Lower leg skin (tissue), 4 donors: Measurements from ENCODE around the gene DCD. TPM values are rescaled to one million over a fixed set of nuclear protein-coding genes. Genes with fewer than 3 reads are reported as not detected.
"Not testable (repeated sequence)": the region's sequence is repeated elsewhere in the genome, so short reads cannot be mapped to it uniquely, and the experiment has no call there.

Experiments
- DNase-seq, 2 donors: peaks; one replicate each; pipeline ENCODE4 v3.0.0-alpha.2; 2019; ENCODE audit warnings: low spot score in 2 of 2
- H3K4me3 ChIP-seq: fragments of 200-600 bp; sonication (generic); 2 replicates; pipeline ENCODE4 v1.5.1; 2017; ENCODE audit warnings: mild to moderate bottlenecking, low read depth; ENCODE audit not compliant: poor library complexity, severe bottlenecking
- POLR2A ChIP-seq, 2 donors: fragments of 450-650 bp; IDR thresholded peaks; one replicate each; pipeline ENCODE4 v1.6.1; 2016 to 2017; ENCODE audit warnings: antibody characterized with exemption in 2 of 2, mild to moderate bottlenecking in 1 of 2, moderate library complexity in 1 of 2
- WGBS, 2 donors: methylation state at CpG; one replicate each; pipeline ENCODE4 v1.1.5; 2018; 5-methylcytosine and 5-hydroxymethylcytosine counted together
- intact Hi-C: fragments of 100-400 bp; cut with DNase I; formaldehyde crosslinking; loops from one replicate; pipeline ENCODE4 v1.15.0; 2023; ENCODE audit warnings: low total_unique reads
- total RNA-seq, 4 donors: library from RNA; depleted of rRNA; stranded (reverse); fragments of >200 nt; gene quantifications; one replicate each; pipeline ENCODE4 v1.1.0, GENCODE V29; 2016
- TF ChIP-seq, protein P1 (sequence below), 3 donors: fragments of 450-650 bp; IDR thresholded peaks; one replicate each; pipeline ENCODE4 v1.5.1; 2016; ENCODE audit warnings: antibody characterized with exemption in 3 of 3, mild to moderate bottlenecking in 3 of 3, moderate library complexity in 2 of 3

Gene DCD
- total RNA-seq, 4 donors from 2014 or later = 449 to 9,764 (median 1,589) TPM

DNA sequence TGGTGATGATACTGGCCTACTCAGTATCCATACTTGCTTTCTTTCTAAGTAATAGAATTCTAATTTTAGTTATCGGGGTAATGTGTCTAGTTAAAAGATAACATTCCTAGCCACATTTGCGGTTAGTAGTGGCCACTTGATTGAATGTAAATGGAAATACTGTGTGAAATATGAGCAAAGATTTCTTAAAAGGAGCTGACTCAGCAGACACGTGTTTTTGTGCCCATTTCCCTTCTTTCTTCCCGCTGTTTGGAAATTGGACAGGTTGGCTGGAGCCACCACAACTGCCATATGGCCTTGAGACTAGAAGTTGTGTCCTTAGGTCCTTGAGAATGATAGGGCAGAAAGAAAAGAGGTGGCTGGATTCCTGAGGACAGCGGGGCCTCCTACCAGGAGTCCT lies 19.8 kb upstream of the DCD start:
- TF ChIP-seq, protein P1, sequence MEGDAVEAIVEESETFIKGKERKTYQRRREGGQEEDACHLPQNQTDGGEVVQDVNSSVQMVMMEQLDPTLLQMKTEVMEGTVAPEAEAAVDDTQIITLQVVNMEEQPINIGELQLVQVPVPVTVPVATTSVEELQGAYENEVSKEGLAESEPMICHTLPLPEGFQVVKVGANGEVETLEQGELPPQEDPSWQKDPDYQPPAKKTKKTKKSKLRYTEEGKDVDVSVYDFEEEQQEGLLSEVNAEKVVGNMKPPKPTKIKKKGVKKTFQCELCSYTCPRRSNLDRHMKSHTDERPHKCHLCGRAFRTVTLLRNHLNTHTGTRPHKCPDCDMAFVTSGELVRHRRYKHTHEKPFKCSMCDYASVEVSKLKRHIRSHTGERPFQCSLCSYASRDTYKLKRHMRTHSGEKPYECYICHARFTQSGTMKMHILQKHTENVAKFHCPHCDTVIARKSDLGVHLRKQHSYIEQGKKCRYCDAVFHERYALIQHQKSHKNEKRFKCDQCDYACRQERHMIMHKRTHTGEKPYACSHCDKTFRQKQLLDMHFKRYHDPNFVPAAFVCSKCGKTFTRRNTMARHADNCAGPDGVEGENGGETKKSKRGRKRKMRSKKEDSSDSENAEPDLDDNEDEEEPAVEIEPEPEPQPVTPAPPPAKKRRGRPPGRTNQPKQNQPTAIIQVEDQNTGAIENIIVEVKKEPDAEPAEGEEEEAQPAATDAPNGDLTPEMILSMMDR (IDR thresholded peaks at IDR 0.05) = no peak
- TF ChIP-seq POLR2A (IDR thresholded peaks at IDR 0.05) = no peak
- H3K4me3 ChIP-seq = no peak overlapping the region
- 88 to 89% methylated on average over 5 of the region's 5 CpGs for WGBS, 2 donors
- DNase-seq = no peak
- intact Hi-C loops = no loop called here

DNA sequence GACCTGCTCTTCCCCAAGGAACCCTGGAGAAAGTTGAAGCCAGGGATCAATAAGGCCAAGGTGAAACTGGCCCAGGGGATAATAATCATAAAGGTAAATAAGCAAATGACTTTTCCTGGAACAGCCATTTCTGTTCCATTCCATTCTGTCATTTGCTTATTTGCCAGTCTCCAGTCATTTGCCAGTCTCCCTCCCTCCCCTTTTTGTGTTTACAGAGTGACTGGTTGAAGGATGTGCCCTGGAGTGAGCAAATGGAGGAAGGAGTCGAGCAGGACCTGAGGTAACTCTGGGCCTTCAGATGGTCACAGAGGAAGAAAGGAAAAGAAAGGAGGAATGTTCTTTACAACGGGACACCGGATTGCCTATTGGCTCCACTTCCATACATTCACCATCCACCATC lies 17.8 kb upstream of the DCD start:
- intact Hi-C loops = no loop called here
- DNase-seq = no peak
- TF ChIP-seq, protein P1 (IDR thresholded peaks at IDR 0.05) = no peak
- no peak for TF ChIP-seq POLR2A (IDR thresholded peaks at IDR 0.05)
- no peak overlapping the region for H3K4me3 ChIP-seq
- WGBS, 2 donors = 75 to 76% methylated on average over 3 of the region's 3 CpGs

DNA sequence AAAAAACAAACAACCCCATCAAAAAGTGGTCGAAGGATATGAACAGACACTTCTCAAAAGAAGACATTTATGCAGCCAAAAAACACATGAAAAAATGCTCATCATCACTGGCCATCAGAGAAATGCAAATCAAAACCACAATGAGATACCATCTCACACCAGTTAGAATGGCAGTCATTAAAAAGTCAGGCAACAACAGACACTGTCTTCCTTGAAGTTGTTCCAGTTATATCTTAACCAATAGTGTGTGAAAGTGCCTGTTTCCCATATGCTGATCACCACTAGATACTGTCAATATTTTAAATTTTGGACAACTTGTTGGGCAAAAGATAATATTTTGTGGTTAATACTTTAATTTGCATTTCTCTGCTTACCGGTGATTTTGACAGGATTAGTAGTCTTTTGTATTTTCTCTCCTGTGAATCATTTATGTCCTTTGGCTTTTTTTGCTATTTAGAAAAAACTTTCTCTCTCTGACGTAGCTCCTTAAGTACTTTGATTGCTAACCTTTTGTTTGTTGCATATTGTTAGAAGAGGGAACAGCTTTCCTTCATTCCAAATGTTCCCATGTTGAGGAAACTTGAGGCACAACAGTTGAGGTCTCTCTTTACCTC lies 17.0 kb upstream of the DCD start:
- H3K4me3 ChIP-seq, DNase-seq, intact Hi-C loops: not testable (repeated sequence)
- WGBS, 2 donors = 67 to 76% methylated on average over 3 of the region's 3 CpGs

DNA sequence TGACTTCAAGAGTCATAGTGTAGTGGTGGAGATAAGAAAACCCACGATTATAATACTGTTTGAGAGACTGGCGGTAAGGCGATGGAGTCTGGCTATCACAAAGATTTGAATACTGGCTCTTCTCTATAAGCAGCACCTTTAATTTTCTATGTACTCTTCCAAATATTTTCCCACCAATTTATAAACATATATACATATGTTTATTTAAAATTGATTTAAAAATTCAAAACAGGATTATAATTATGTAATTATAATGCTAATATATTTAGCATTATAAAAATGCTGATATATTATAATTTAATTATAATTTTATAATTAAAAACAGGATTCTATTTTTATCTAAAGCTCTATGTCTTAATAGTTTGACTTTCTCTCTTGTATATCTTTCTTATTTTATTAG lies 15.4 kb upstream of the DCD start:
- DNase-seq = no peak
- TF ChIP-seq, protein P1 (IDR thresholded peaks at IDR 0.05) = no peak
- no peak for TF ChIP-seq POLR2A (IDR thresholded peaks at IDR 0.05)
- intact Hi-C loops = no loop called here
- no peak overlapping the region for H3K4me3 ChIP-seq
- 79 to 88% methylated on average over 3 of the region's 3 CpGs for WGBS, 2 donors

DNA sequence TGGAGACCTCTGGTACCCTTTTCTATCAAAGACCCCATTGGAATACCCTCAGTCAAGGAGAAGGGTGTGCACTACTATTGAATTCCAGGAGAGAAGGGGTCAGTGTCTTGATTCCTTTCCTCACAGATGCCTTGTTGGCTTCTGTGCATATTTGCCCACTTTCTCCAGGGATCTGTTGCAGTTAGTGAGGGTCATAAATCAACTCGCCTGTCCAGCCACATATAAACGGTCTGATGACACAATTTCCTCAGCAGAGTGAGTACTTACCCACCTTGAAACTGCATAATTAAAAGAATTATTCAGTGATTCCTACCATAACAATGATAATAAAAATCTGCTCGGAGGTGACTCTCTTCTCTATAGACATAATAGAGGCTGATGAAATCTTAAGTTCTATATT lies 13.9 kb upstream of the DCD start:
- DNase-seq = no peak
- no peak overlapping the region for H3K4me3 ChIP-seq
- TF ChIP-seq, protein P1 (IDR thresholded peaks at IDR 0.05) = no peak
- no peak for TF ChIP-seq POLR2A (IDR thresholded peaks at IDR 0.05)
- WGBS, 2 donors = 49 to 60% methylated on average over 3 of the region's 3 CpGs
- intact Hi-C loops = no loop called here

DNA sequence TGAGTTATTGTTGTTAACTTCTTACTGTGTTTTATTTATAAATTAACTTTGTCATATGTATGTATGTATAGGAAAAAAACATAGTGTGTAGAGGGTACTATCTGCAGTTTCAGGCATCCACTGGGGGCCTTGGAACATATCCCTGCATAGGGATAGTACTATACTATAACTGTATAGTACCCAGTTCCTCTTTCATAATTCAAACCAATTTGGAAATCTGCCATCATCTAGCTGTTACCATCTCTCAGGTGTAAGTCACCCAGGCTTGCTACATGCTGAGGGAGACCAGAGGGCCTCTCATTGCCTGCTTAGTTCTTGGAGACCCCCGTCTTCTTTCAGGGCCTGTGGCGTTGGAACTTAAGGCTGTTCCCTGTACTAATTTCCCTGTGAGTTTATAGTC lies 12.9 kb upstream of the DCD start:
- no peak overlapping the region for H3K4me3 ChIP-seq
- 72 to 76% methylated on average over 2 of the region's 2 CpGs for WGBS, 2 donors
- intact Hi-C loops = no loop called here
- no peak for DNase-seq
- TF ChIP-seq, protein P1 (IDR thresholded peaks at IDR 0.05) = no peak
- TF ChIP-seq POLR2A (IDR thresholded peaks at IDR 0.05) = no peak
